Endothelial cell of umbilical vein (primary cell): ENCODE data around the gene GLI3. TPM values are rescaled to one million over a fixed set of nuclear protein-coding genes. Genes with fewer than 3 reads are reported as not detected.

Experiments
- BruUV-seq: library from RNA; stranded (reverse); fragments of 400-500 nt; replicated peaks from 2 replicates; lab custom pipeline; 2021; lab: Mats Ljungman, UMichigan
- CTCF ChIA-PET: fragments of 300-600, 350-600 bp; sonication (Branson Sonifier 250); formaldehyde crosslinking; loops from one replicate; lab custom pipeline; 2021; ENCODE audit warnings: antibody characterized with exemption, inconsistent platforms; lab: Charles Lee
- POLR2A ChIA-PET: fragments of 300-600, 350-600 bp; sonication (Branson Sonifier 250); formaldehyde crosslinking; loops from one replicate; lab custom pipeline; 2021; ENCODE audit warnings: antibody characterized with exemption, inconsistent platforms; lab: Charles Lee
- DNase-seq: peaks from one replicate; pipeline ENCODE4 v3.0.0-alpha.2; 2011; ENCODE audit warnings: low read depth, low spot score
- FAIRE-seq: peaks from 2 replicates; lab custom pipeline; 2011; peaks lifted over from hg19 to GRCh38; lab: Jason Lieb, UNC
- H2AFZ ChIP-seq: 2 replicates; pipeline ENCODE4 v1.6.0; 2012; ENCODE audit warnings: low read depth, low read length, control low read depth, inconsistent platforms
- H3K27ac ChIP-seq: 2 replicates; pipeline ENCODE4 v1.5.1; 2011; ENCODE audit warnings: low read depth, mild to moderate bottlenecking, control low read depth, low read length, moderate library complexity; ENCODE audit not compliant: insufficient read depth
- H3K27me3 ChIP-seq, 2 experiments: 2 replicates each; pipeline versions ENCODE4 v1.6.0 to v1.6.1; 2011; ENCODE audit warnings: low read length in 2 of 2, mixed read lengths in 1 of 2; ENCODE audit not compliant: control insufficient read depth in 2 of 2, insufficient read depth in 2 of 2
- H3K36me3 ChIP-seq, 2 experiments: 2 replicates in 1 of 2; 3 replicates in 1 of 2; pipeline ENCODE4 v1.5.1; 2011; ENCODE audit warnings: low read length in 2 of 2, mild to moderate bottlenecking in 1 of 2, moderate library complexity in 1 of 2; ENCODE audit not compliant: control insufficient read depth in 2 of 2, insufficient read depth in 2 of 2; ENCODE audit errors: extremely low read depth in 1 of 2
- H3K4me1 ChIP-seq: 3 replicates; pipeline ENCODE4 v1.5.1; 2011; ENCODE audit warnings: mild to moderate bottlenecking, low read length; ENCODE audit not compliant: control insufficient read depth, insufficient read depth; ENCODE audit errors: extremely low read depth
- H3K4me2 ChIP-seq: 2 replicates; pipeline ENCODE4 v1.6.1; 2011; ENCODE audit warnings: low read length, control low read depth, mixed read lengths; ENCODE audit not compliant: insufficient read depth
- H3K4me3 ChIP-seq, 3 experiments: fragments of 200-600 bp in 1 of 3; sonication (generic), shearing (Covaris generic) in 1 of 3; replicated peaks in 1 of 3; 2 replicates each; pipeline ENCODE4 v1.5.1; 2011 to 2016; ENCODE audit warnings: control low read depth in 3 of 3, low read length in 3 of 3, mild to moderate bottlenecking in 2 of 3, inconsistent platforms in 1 of 3, low read depth in 1 of 3, moderate library complexity in 1 of 3; ENCODE audit not compliant: insufficient read depth in 1 of 3
- H3K79me2 ChIP-seq: 2 replicates; pipeline ENCODE4 v1.6.0; 2012; ENCODE audit warnings: low read length, inconsistent platforms; ENCODE audit not compliant: control insufficient read depth, insufficient read depth
- H3K9ac ChIP-seq: replicated peaks from 2 replicates; pipeline ENCODE3; 2011; ENCODE audit warnings: low read length, control low read depth; ENCODE audit not compliant: insufficient read depth; ENCODE audit errors: extremely low read depth
- H3K9me1 ChIP-seq: replicated peaks from 3 replicates; pipeline ENCODE4 v1.6.0; 2011; ENCODE audit warnings: mild to moderate bottlenecking, low read length; ENCODE audit not compliant: control insufficient read depth, insufficient read depth; ENCODE audit errors: extremely low read depth
- H3K9me3 ChIP-seq: replicated peaks from 2 replicates; pipeline ENCODE4 v1.5.1; 2012; ENCODE audit warnings: low read length, inconsistent platforms; ENCODE audit not compliant: control insufficient read depth, insufficient read depth
- H4K20me1 ChIP-seq: replicated peaks from 2 replicates; pipeline ENCODE3; 2011; ENCODE audit warnings: mild to moderate bottlenecking, low read length; ENCODE audit not compliant: control insufficient read depth, insufficient read depth; ENCODE audit errors: extremely low read depth
- CTCF ChIP-seq, 2 donors: IDR thresholded peaks; 1 replicate in 1 of 2; 2 replicates in 1 of 2; pipeline ENCODE4 v1.5.1; 2011; ENCODE audit warnings: low read length in 2 of 2, mild to moderate bottlenecking in 2 of 2, moderate library complexity in 2 of 2, control low read depth in 1 of 2, inconsistent platforms in 1 of 2, low read depth in 1 of 2; ENCODE audit not compliant: insufficient read depth in 1 of 2; ENCODE audit errors: extremely low read depth in 1 of 2
- EZH2 ChIP-seq: IDR thresholded peaks from 2 replicates; pipeline ENCODE4 v1.6.1; 2012; ENCODE audit warnings: borderline replicate concordance, low read depth, mild to moderate bottlenecking, moderate library complexity, low read length, inconsistent platforms; ENCODE audit not compliant: severe bottlenecking
- FOS ChIP-seq: IDR thresholded peaks from 2 replicates; pipeline ENCODE4 v1.6.1; 2011; ENCODE audit warnings: mild to moderate bottlenecking, low read length, moderate library complexity, borderline replicate concordance; ENCODE audit not compliant: insufficient read depth
- GATA2 ChIP-seq: IDR thresholded peaks from 2 replicates; pipeline ENCODE4 v1.7.0; 2011; ENCODE audit warnings: low read depth, mild to moderate bottlenecking, moderate library complexity, mixed read lengths, low read length; ENCODE audit not compliant: insufficient read length, insufficient read depth
- JUN ChIP-seq: IDR thresholded peaks from 2 replicates; pipeline ENCODE4 v1.6.1; 2011; ENCODE audit warnings: borderline replicate concordance, low read depth; ENCODE audit not compliant: insufficient read length, insufficient read depth
- MAX ChIP-seq: IDR thresholded peaks from 2 replicates; pipeline ENCODE4 v1.6.1; 2011; ENCODE audit not compliant: insufficient read depth, insufficient read length
- MYC ChIP-seq: IDR thresholded peaks from one replicate; pipeline ENCODE4 v1.6.1; 2011; ENCODE audit warnings: mild to moderate bottlenecking, low read depth, low read length
- POLR2A ChIP-seq: IDR thresholded peaks from 2 replicates; pipeline ENCODE4 v1.6.1; 2012; ENCODE audit warnings: low read depth, mild to moderate bottlenecking, control low read depth, low read length
- POLR2AphosphoS5 ChIP-seq: IDR thresholded peaks from 2 replicates; pipeline ENCODE4 v1.6.1; 2012; ENCODE audit warnings: low read depth, mild to moderate bottlenecking, control low read depth, low read length, moderate library complexity; ENCODE audit not compliant: insufficient read depth
- dilution Hi-C: fragments of 300-500 bp; cut with MboI; formaldehyde crosslinking; loops from one replicate; pipeline ENCODE4 v1.15.0; 2019; ENCODE audit warnings: low sequenced_read_pairs; ENCODE audit not compliant: extremely low pct_ligation_motif_present
- intact Hi-C: fragments of 100-400 bp; cut with micrococcal nuclease; formaldehyde crosslinking; loops from one replicate; pipeline ENCODE4 v1.10.0; 2022
- polyA plus RNA-seq, 4 experiments: library from polyadenylated mRNA; depleted of rRNA in 3 of 4; stranded (reverse) in 3 of 4; unstranded in 1 of 4; fragments of >200 nt; gene quantifications; 2 replicates each; pipeline versions ENCODE4 v1.2.1 to v1.2.3, GENCODE V29; 2011 to 2012; ENCODE audit warnings: missing spikeins in 1 of 4
- total RNA-seq: library from RNA; stranded (reverse); gene quantifications from 2 replicates; pipeline ENCODE4 v1.2.3, GENCODE V29; 2021

Gene GLI3
- total and polyA plus RNA-seq, 2 donors (not counting 3 experiments of a cell fraction or from before 2014, with no cell fraction given), result 6.0 to 24.9 TPM

GRCh38 chr7:42064534-42064933 lies 172.5 kb downstream of the GLI3 start:
- TF ChIP-seq JUN (no peak), FOS (no peak), POLR2AphosphoS5 (no peak), EZH2 (no peak), MAX (no peak), GATA2 (no peak), CTCF (IDR thresholded peaks at IDR 0.05; ENCODE audit: extremely low read depth in 1 of 2, insufficient read depth in 1 of 2, low read depth in 1 of 2, low read length in 2 of 2) (no peak), POLR2A (no peak), MYC (no peak)
- no peak overlapping the region for H2AFZ ChIP-seq
- no peak for DNase-seq
- no TSS peak for BruUV-seq
- H3K79me2 ChIP-seq, result no peaks in the 10 kb centered on the region
- no peaks in the 10 kb centered on the region for H3K9me1 ChIP-seq
- CTCF ChIA-PET, result no interaction called here
- intact Hi-C loops (no loop called here), dilution Hi-C loops (no loop called here)
- no peaks in the 10 kb centered on the region for H3K27me3 ChIP-seq
- no peak overlapping the region for H3K4me3 ChIP-seq
- no peak for FAIRE-seq
- H3K4me1 ChIP-seq, result no peaks in the 10 kb centered on the region
- POLR2A ChIA-PET, result no interaction called here
- H3K9ac ChIP-seq, result no peak overlapping the region
- no peaks in the 10 kb centered on the region for H3K9me3 ChIP-seq
- no peak overlapping the region for H3K4me2 ChIP-seq
- no peak overlapping the region for H3K27ac ChIP-seq
- no peaks in the 10 kb centered on the region for H4K20me1 ChIP-seq
- no peaks in the 10 kb centered on the region for H3K36me3 ChIP-seq
